ENCODE data around the gene TMC1. TPM values are rescaled to one million over a fixed set of nuclear protein-coding genes. Genes with fewer than 3 reads are reported as not detected.

The TMC1 gene
- total and polyA plus RNA-seq, 2 of the 13 experiments (the other 11 are each of a cell fraction or from before 2014, with no cell fraction given), result 0.02 to 0.03 TPM

- TF ChIP-seq RXRB (CRISPR knock-in tag; IDR thresholded peaks at IDR 0.05; ENCODE audit: borderline replicate concordance) (no peak), CREBL2 (CRISPR knock-in tag; IDR thresholded peaks at IDR 0.05; ENCODE audit: borderline replicate concordance) (no peak), ZNF772 (CRISPR knock-in tag; IDR thresholded peaks at IDR 0.05) (no peak), ZNF260 (CRISPR knock-in tag; IDR thresholded peaks at IDR 0.05; ENCODE audit: borderline replicate concordance, low read depth) (no peak), KLF13 (CRISPR knock-in tag; IDR thresholded peaks at IDR 0.05) (no peak), BHLHE40 (IDR thresholded peaks at IDR 0.05; ENCODE audit: low read length) (no peak), DNMT1 (CRISPR knock-in tag; IDR thresholded peaks at IDR 0.05) (no peak)
These were observed 258.2 kb downstream of the TMC1 start (continued) for GRCh38 chr9:72779614-72780013.

- Histone ChIP-seq H3K9ac (ENCODE audit: insufficient read depth, low read depth, low read length) (no peak overlapping the region), H3K79me2 (ENCODE audit: insufficient read depth, low read length) (no peaks in the 10 kb centered on the region), H2AFZ (ENCODE audit: low read length) (no peak overlapping the region), H3K4me1 (ENCODE audit: insufficient read depth, low read length) (no peaks in the 10 kb centered on the region), H3K36me3 (replicated peaks in 1 of 2; ENCODE audit: control insufficient read depth in 1 of 2, insufficient read depth in 2 of 2, low read length in 2 of 2) (no peaks in the 10 kb centered on the region), H3K27ac (ENCODE audit: extremely low read length, insufficient read depth, low read length) (no peak overlapping the region), H3K4me3 (replicated peaks in 1 of 3; ENCODE audit: insufficient read depth in 1 of 3, low read depth in 2 of 3, low read length in 3 of 3) (no peak overlapping the region), H3K9me3 (ENCODE audit: low read length) (no peaks in the 10 kb centered on the region), H3K27me3 (ENCODE audit: control insufficient read depth in 1 of 2, insufficient read depth in 2 of 2, low read length in 2 of 2) (no peaks in the 10 kb centered on the region), H4K20me1 (ENCODE audit: insufficient read depth, low read length) (no peaks in the 10 kb centered on the region), H3K4me2 (ENCODE audit: low read depth, low read length) (no peak overlapping the region)
- no TSS peak for BruUV-seq (replicated peaks)
- TF ChIP-seq SMC3 (IDR thresholded peaks at IDR 0.05; ENCODE audit: low read length), result no peak
- no peak for TF ChIP-seq ZNF784 (CRISPR knock-in tag; IDR thresholded peaks at IDR 0.05; ENCODE audit: borderline replicate concordance)
- no peak for TF ChIP-seq FOXP4 (CRISPR knock-in tag; IDR thresholded peaks at IDR 0.05)
- TF ChIP-seq KAT2B (IDR thresholded peaks at IDR 0.05; ENCODE audit: borderline replicate concordance, low read depth, low read length), result no peak
- TF ChIP-seq ZKSCAN1 (IDR thresholded peaks at IDR 0.05; ENCODE audit: low read length), result no peak
- TF ChIP-seq PLRG1 (conservative IDR thresholded peaks at IDR 0.05), result no peak
- TF ChIP-seq ZNF562 (CRISPR knock-in tag; IDR thresholded peaks at IDR 0.05; ENCODE audit: borderline replicate concordance), result no peak
- TF ChIP-seq ZNF275 (CRISPR knock-in tag; IDR thresholded peaks at IDR 0.05; ENCODE audit: borderline replicate concordance), result no peak
- no peak for TF ChIP-seq ZNF564 (CRISPR knock-in tag; IDR thresholded peaks at IDR 0.05)
- no peak for TF ChIP-seq FOSL2 (CRISPR knock-in tag; IDR thresholded peaks at IDR 0.05)
- no peak for TF ChIP-seq NCOA1 (CRISPR knock-in tag; IDR thresholded peaks at IDR 0.05)
- in situ Hi-C loops (cut with HindIII; ENCODE audit: extremely low pct_ligation_motif_present, low pct_unique_long_range_greater_than_20kb), result no loop called here
- ATAC-seq (no peak), DNase-seq (ENCODE audit: low spot score) (no peak), FAIRE-seq (no peak)
- intact Hi-C loops (cut with micrococcal nuclease; ENCODE audit: unreplicated experiment), result no loop called here
- CTCF ChIA-PET (ENCODE audit: low intra/inter-chr PET ratio, low total read pairs), result no interaction called here
- POLR2A ChIA-PET, result no interaction called here
These were observed 265.5 kb downstream of the TMC1 start for GRCh38 chr9:72786948-72787347.

Measured in HepG2 (cell line).